ENCODE measurements around the gene MAPK6. TPM values are rescaled to one million over a fixed set of nuclear protein-coding genes. Genes with fewer than 3 reads are reported as not detected.
"Not testable (repeated sequence)": the region's sequence is repeated elsewhere in the genome, so short reads cannot be mapped to it uniquely, and the experiment has no call there.

MAPK6 gene
- total RNA-seq, 2 experiments from 2014 or later = 27.3 to 28.1 TPM

GRCh38 chr15:52082197-52083036, 63.4 kb downstream of the MAPK6 start:
- ATAC-seq = no peak
- Mint-ChIP-seq H3K27ac (no peak overlapping the region), H3K4me1 (peaks cover 8% of the 10 kb centered on the region), H3K27me3 (no peaks in the 10 kb centered on the region), H3K36me3 (ENCODE audit: low read depth) (no peaks in the 10 kb centered on the region), H3K4me3 (no peak overlapping the region), H3K9me3 (ENCODE audit: low read depth) (no peaks in the 10 kb centered on the region)
- intact Hi-C loops (cut with DNase I, micrococcal nuclease) = no loop called here
- ChIA-PET CTCF (interaction anchor here (0.5 to 1.7 kb wide), 5 partner anchors 15 to 177 kb away, joined by 3 to 6 read pairs (median 3); no protein-coding TSS in a partner anchor), POLR2A (no interaction called here)
- DNase-seq = no peak

DNA sequence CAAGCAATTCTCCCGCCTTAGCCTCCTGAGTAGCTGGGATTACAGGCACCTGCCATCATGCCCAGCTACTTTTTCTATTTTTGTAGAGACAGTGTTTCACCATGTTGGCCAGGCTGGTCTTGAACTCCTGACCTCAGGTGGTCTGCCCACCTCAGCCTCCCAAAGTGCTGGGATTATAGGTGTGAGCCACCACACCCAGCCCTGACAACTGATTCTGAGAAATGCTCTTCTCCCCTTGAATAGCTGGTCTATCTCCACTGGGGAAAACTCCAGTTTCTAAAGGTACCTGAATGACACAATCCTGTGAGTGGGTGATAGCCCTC, 64.0 kb downstream of the MAPK6 start:
- H3K4me1 Mint-ChIP-seq; H3K27ac Mint-ChIP-seq; H3K4me3 Mint-ChIP-seq; H3K27me3 Mint-ChIP-seq; H3K9me3 Mint-ChIP-seq (ENCODE audit: low read depth); ATAC-seq; H3K36me3 Mint-ChIP-seq (ENCODE audit: low read depth); DNase-seq; intact Hi-C loops (cut with DNase I, micrococcal nuclease); POLR2A ChIA-PET: not testable (repeated sequence)
- CTCF ChIA-PET = interaction anchor here (0.6 to 1.7 kb wide), 6 partner anchors 10 to 178 kb away, joined by 3 to 6 read pairs (median 3); partner anchors contain the start of gene LEO1

DNA sequence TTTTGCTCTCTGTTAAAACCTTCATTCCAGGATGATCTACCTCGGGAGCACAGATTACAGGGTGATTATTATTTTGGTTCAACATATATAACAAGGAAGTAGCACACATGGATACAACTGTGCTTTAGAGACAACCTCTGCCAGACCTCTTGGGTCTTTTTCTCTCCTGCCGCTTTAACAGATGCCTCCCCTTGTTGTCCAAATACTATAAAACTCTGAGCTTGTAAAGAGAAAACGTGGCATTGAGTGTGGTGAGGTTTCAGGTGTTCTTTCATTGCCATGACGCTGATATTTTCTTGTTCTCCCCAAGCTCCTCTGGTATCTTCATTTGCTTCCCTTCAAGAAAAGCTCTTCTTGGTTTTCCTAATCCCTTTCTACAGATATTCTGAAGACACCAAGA, 64.6 kb downstream of the MAPK6 start:
- CTCF ChIA-PET = interaction anchor here (0.6 to 1.7 kb wide), 5 partner anchors 10 to 178 kb away, joined by 3 to 6 read pairs (median 3); partner anchors contain the start of gene LEO1
- H3K4me1 Mint-ChIP-seq = peaks cover 8% of the 10 kb centered on the region
- no peaks in the 10 kb centered on the region for H3K36me3 Mint-ChIP-seq (ENCODE audit: low read depth)
- intact Hi-C loops (cut with DNase I, micrococcal nuclease) = no loop called here
- H3K27me3 Mint-ChIP-seq = no peaks in the 10 kb centered on the region
- ATAC-seq = no peak
- no peaks in the 10 kb centered on the region for H3K9me3 Mint-ChIP-seq (ENCODE audit: low read depth)
- POLR2A ChIA-PET = interaction anchor here (0.5 kb wide), 1 partner anchor 1791 kb away, joined by 7 read pairs; no protein-coding TSS in a partner anchor
- H3K27ac Mint-ChIP-seq = no peak overlapping the region
- no peak overlapping the region for H3K4me3 Mint-ChIP-seq
- no peak for DNase-seq

- ChIA-PET POLR2A (no interaction called here), CTCF (no interaction called here)
- intact Hi-C loops (cut with DNase I, micrococcal nuclease) = no loop called here
- Mint-ChIP-seq H3K4me1 (peaks cover 6% of the 10 kb centered on the region), H3K36me3 (ENCODE audit: low read depth) (peaks cover 4% of the 10 kb centered on the region), H3K27ac (no peak overlapping the region), H3K9me3 (ENCODE audit: low read depth) (peaks cover 6% of the 10 kb centered on the region), H3K4me3 (no peak overlapping the region), H3K27me3 (peaks cover 1% of the 10 kb centered on the region)
- DNase-seq (no peak), ATAC-seq (no peak)
Measured at GRCh38 chr15:52085299-52085698, 66.3 kb downstream of the MAPK6 start.

- ATAC-seq (no peak), DNase-seq (no peak)
- H3K4me3 Mint-ChIP-seq = no peak overlapping the region
- H3K4me1 Mint-ChIP-seq = peaks cover 6% of the 10 kb centered on the region
- peaks cover 8% of the 10 kb centered on the region for H3K9me3 Mint-ChIP-seq (ENCODE audit: low read depth)
- intact Hi-C loops (cut with DNase I, micrococcal nuclease) = no loop called here
- POLR2A ChIA-PET = no interaction called here
- H3K36me3 Mint-ChIP-seq (ENCODE audit: low read depth) = peaks cover 5% of the 10 kb centered on the region
- H3K27me3 Mint-ChIP-seq = peaks cover 2% of the 10 kb centered on the region
- CTCF ChIA-PET = no interaction called here
- H3K27ac Mint-ChIP-seq = no peak overlapping the region
Measured at GRCh38 chr15:52086011-52086786, 67.2 kb downstream of the MAPK6 start.

DNA sequence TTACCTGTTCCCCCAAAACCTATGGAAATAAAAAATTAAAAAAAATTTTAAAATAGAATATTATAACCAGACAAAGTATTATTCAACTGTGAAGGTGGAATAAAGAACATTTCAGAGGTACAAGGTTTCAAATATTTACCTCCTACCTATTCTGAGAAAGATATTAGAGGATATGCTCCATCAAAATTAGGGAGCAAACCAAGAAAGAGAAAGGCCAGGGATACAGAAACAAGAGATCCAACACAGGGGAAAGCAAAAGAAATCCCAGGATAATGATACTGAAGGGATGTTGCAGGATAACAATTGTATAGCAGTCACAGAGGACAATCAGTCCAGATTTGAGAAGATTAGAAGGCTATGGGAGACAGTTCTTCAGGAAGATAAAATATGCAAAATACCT, 71.2 kb downstream of the MAPK6 start:
- intact Hi-C loops (cut with DNase I, micrococcal nuclease) = no loop called here
- Mint-ChIP-seq H3K27ac (no peak overlapping the region), H3K4me1 (no peaks in the 10 kb centered on the region), H3K27me3 (peaks cover 2% of the 10 kb centered on the region), H3K36me3 (ENCODE audit: low read depth) (peaks cover 5% of the 10 kb centered on the region), H3K9me3 (ENCODE audit: low read depth) (peaks cover 8% of the 10 kb centered on the region), H3K4me3 (no peak overlapping the region)
- ChIA-PET POLR2A (no interaction called here), CTCF (interaction anchor here (1.9 kb wide), 1 partner anchor 11 kb away, joined by 10 read pairs; no protein-coding TSS in a partner anchor)
- DNase-seq (no peak), ATAC-seq (no peak)

DNA sequence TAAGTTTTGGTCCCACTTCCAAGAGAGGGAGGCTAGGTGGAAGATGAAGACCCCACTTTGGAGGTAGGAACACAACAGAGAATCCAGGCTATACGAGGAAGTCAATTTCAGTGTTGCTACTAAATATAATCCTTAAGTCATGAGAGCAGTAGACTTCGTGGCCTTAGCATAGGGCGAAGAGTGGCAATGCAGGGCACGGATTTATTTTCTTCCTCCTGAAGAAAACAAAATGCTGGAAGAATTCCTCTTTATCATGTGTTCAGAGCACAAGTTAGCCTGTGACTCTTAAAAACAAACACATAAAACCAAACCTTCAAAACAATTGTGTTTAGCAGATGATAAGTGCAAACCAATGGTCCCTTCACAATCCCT, 74.1 kb downstream of the MAPK6 start:
- peaks cover 5% of the 10 kb centered on the region for H3K36me3 Mint-ChIP-seq (ENCODE audit: low read depth)
- H3K4me1 Mint-ChIP-seq = no peaks in the 10 kb centered on the region
- H3K4me3 Mint-ChIP-seq = no peak overlapping the region

GRCh38 chr15:52093539-52094510, 74.8 kb downstream of the MAPK6 start:
- no peak for DNase-seq
- peaks cover 2% of the 10 kb centered on the region for H3K27me3 Mint-ChIP-seq
- H3K36me3 Mint-ChIP-seq (ENCODE audit: low read depth) = peaks cover 5% of the 10 kb centered on the region
- peaks cover 8% of the 10 kb centered on the region for H3K9me3 Mint-ChIP-seq (ENCODE audit: low read depth)
- ChIA-PET CTCF (interaction anchor here (0.6 kb wide), 1 partner anchor 259 kb away, joined by 5 read pairs; no protein-coding TSS in a partner anchor), POLR2A (no interaction called here)
- H3K4me3 Mint-ChIP-seq = no peak overlapping the region
- intact Hi-C loops (cut with DNase I, micrococcal nuclease) = no loop called here
- H3K4me1 Mint-ChIP-seq = no peaks in the 10 kb centered on the region
- H3K27ac Mint-ChIP-seq = no peak overlapping the region
- no peak for ATAC-seq

More for the DNA sequence above, 74.1 kb downstream of the MAPK6 start:
- ATAC-seq (no peak), DNase-seq (no peak)
- intact Hi-C loops (cut with DNase I, micrococcal nuclease) = no loop called here
- Mint-ChIP-seq H3K27me3 (peaks cover 2% of the 10 kb centered on the region), H3K27ac (no peak overlapping the region), H3K9me3 (ENCODE audit: low read depth) (peaks cover 8% of the 10 kb centered on the region)
- POLR2A ChIA-PET = no interaction called here
- CTCF ChIA-PET = no interaction called here

DNA sequence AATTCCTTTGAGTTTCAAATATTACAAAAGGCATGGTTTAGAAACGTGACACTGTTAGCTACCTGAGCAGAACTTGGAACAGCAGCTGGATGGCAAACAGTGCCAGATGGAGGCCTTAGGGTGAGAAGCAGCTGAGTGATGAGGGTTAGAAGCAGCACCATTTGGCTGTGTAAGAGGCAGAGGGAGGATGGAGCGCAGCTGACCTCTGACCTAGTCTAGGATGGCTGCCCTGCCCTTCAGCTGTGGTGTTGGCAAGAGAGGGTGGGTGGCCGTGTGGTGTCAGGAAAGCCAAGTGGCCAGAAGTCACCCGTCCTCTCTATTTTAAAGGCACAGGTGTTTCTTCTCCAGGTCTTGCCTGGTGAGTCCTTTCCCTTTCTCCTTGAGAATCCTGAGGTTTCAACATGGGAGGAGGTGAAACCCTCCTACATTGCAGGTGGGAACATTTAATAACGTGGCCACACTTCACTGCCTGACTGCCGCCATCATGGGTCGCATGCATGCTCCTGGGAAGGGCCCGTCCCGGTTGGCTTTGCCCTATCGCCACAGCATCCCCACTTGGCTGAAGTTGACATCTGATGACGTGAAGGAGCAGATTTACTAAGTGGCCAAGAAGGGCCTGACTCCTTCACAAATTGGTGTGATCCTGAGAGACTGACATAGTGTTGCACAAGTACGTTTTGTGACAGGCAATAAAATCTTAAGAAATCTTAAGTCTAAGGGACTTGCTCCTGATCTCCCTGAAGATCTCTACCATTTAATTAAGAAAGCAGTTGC, 76.0 kb downstream of the MAPK6 start:
- intact Hi-C loops (cut with DNase I, micrococcal nuclease) = no loop called here
- peaks cover 2% of the 10 kb centered on the region for H3K27me3 Mint-ChIP-seq

GRCh38 chr15:52095597-52096262, 76.7 kb downstream of the MAPK6 start:
- ATAC-seq (no peak), DNase-seq (no peak)
- no peaks in the 10 kb centered on the region for H3K36me3 Mint-ChIP-seq (ENCODE audit: low read depth)
- H3K27ac Mint-ChIP-seq = no peak overlapping the region
- H3K9me3 Mint-ChIP-seq (ENCODE audit: low read depth) = no peaks in the 10 kb centered on the region
- no peak overlapping the region for H3K4me3 Mint-ChIP-seq
- no peaks in the 10 kb centered on the region for H3K27me3 Mint-ChIP-seq
- ChIA-PET POLR2A (no interaction called here), CTCF (no interaction called here)
- intact Hi-C loops (cut with DNase I, micrococcal nuclease) = no loop called here
- H3K4me1 Mint-ChIP-seq = no peaks in the 10 kb centered on the region

More for the DNA sequence above, 76.0 kb downstream of the MAPK6 start:
- no peaks in the 10 kb centered on the region for H3K4me1 Mint-ChIP-seq
- no peak overlapping the region for H3K27ac Mint-ChIP-seq
- peaks cover 4% of the 10 kb centered on the region for H3K9me3 Mint-ChIP-seq (ENCODE audit: low read depth)
- ChIA-PET CTCF (interaction anchor here (0.6 kb wide), 1 partner anchor 258 kb away, joined by 5 read pairs; no protein-coding TSS in a partner anchor), POLR2A (no interaction called here)
- H3K4me3 Mint-ChIP-seq = no peak overlapping the region
- ATAC-seq (no peak), DNase-seq (no peak)
- peaks cover 2% of the 10 kb centered on the region for H3K36me3 Mint-ChIP-seq (ENCODE audit: low read depth)
